ENCODE measurements around the gene PPP5C. TPM values are rescaled to one million over a fixed set of nuclear protein-coding genes. Genes with fewer than 3 reads are reported as not detected.

PPP5C gene
- total and polyA plus RNA-seq, 4 donors: 19.0 to 50.5 (median 28.3) TPM

DNA sequence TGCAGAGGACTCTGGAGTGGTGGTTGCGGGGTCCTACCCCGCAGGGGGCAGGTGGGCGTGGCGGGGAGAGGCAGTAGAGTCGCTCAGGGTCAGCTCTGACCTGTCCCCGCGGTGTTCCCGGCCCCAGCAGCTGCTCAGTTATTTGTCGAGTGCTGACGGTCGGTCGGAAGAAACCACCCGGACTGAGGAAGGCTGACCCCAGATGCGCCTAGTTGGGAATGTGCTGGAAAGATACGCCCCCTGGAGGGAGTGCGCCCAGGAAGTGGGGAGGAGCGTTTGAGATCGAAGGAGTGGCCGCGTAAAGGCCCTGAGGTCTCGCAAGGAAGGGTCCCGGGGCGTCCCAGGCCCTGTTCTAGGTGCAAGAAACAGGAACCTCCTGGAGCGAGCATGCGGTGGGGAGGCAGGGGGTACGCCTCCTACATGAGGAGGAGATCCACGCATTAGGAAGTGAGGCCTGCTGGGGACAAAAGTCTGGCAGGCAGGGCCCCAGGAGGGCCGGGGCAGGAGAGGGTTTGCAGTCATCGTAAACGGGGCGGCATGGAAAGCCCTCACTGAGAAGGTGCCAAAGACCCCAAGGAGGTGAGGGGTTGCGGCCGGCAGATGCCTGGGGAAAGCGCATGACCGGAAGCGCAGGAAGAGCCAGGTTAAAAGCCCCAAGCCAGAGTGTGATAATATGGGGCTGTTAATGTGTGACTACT is 57.3 kb downstream of the PPP5C start:
- H3K27me3 ChIP-seq (ENCODE audit: control insufficient read depth in 4 of 4, insufficient read depth in 4 of 4, low read length in 3 of 4): no peaks in the 10 kb centered on the region
- WGBS: under 1% methylated on average over 36 of the region's 36 CpGs

More for the DNA sequence above, 57.3 kb downstream of the PPP5C start:
- H3K9me3 ChIP-seq (ENCODE audit: control insufficient read depth in 4 of 4, low read length in 3 of 4): no peaks in the 10 kb centered on the region
- no peaks in the 10 kb centered on the region for H3K36me3 ChIP-seq (ENCODE audit: control insufficient read depth in 4 of 4, insufficient read depth in 3 of 4, low read depth in 1 of 4, low read length in 3 of 4)
- H3K4me3 ChIP-seq (ENCODE audit: low read depth in 1 of 3, low read length in 3 of 3): peak overlapping the region; percentile 59 to 83 (median 72)
- peaks cover 0 to 20% (median 13%) of the 10 kb centered on the region in 4 donors for H3K4me1 ChIP-seq (ENCODE audit: control insufficient read depth in 4 of 4, insufficient read depth in 4 of 4, low read length in 3 of 4)
- peak overlapping the region; percentile 91 to 95 for H3K27ac ChIP-seq (ENCODE audit: low read depth in 1 of 2, low read length in 2 of 2)
- DNase-seq (ENCODE audit: low spot score): peak; percentile 60
- H3K9ac ChIP-seq (ENCODE audit: low read depth in 1 of 2, low read length in 2 of 2): peak overlapping the region; percentile 8 to 92
- TF ChIP-seq EGR1 (IDR thresholded peaks at IDR 0.05; ENCODE audit: low read depth in 2 of 2) (no peak), HNF4G (IDR thresholded peaks at IDR 0.05) (no peak), JUND (IDR thresholded peaks at IDR 0.05) (no peak), FOXA1 (IDR thresholded peaks at IDR 0.05) (no peak), ZBTB33 (IDR thresholded peaks at IDR 0.05) (no peak), HNF4A (conservative IDR thresholded peaks at IDR 0.05) (no peak), CTCF (IDR thresholded peaks at IDR 0.05; ENCODE audit: low read depth, low read length, missing input control) (peak; percentile 1), FOXA2 (IDR thresholded peaks at IDR 0.05) (no peak), YY1 (IDR thresholded peaks at IDR 0.05) (no peak), SP1 (IDR thresholded peaks at IDR 0.05) (peak; percentile 59), RAD21 (IDR thresholded peaks at IDR 0.05) (no peak), REST (IDR thresholded peaks at IDR 0.05) (peak; percentile 54), MAX (IDR thresholded peaks at IDR 0.05) (peak; percentile 49), TAF1 (conservative IDR thresholded peaks at IDR 0.05) (peak; percentile 17), RXRA (IDR thresholded peaks at IDR 0.05) (peak; percentile 45 to 50), GABPA (IDR thresholded peaks at IDR 0.05 in 1 of 2, conservative IDR thresholded peaks at IDR 0.05 in 1 of 2) (peak; percentile 48 to 80), NR2F2 (IDR thresholded peaks at IDR 0.05) (no peak)
- TF ChIP-seq, protein P1, sequence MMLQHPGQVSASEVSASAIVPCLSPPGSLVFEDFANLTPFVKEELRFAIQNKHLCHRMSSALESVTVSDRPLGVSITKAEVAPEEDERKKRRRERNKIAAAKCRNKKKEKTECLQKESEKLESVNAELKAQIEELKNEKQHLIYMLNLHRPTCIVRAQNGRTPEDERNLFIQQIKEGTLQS (IDR thresholded peaks at IDR 0.05): no peak

Measured in liver (tissue), 9 donors.